Adrenal gland (tissue), 5 donors: ENCODE results near the gene DDAH2.

ENCODE experiments used
- CTCF ChIP-seq, 6 experiments: fragments of 450-650 bp in 4 of 6; fragments of 200-600 bp in 2 of 6; sonication (generic) in 1 of 6; IDR thresholded peaks; 1 replicate in 5 of 6; 2 replicates in 1 of 6; pipeline versions ENCODE4 v1.5.1 to v1.8.0; 2016 to 2021; ENCODE audit warnings: antibody characterized with exemption in 6 of 6, mild to moderate bottlenecking in 2 of 6, moderate library complexity in 1 of 6
- POLR2A ChIP-seq, 2 donors: fragments of 450-650 bp; IDR thresholded peaks; one replicate each; pipeline ENCODE4 v1.6.1; 2017; ENCODE audit warnings: antibody characterized with exemption in 2 of 2, mild to moderate bottlenecking in 2 of 2, moderate library complexity in 1 of 2
- donor health status: DM: no; HTN: no; CAD: no.

- TF ChIP-seq CTCF (IDR thresholded peaks at IDR 0.05) (no peak), POLR2A (IDR thresholded peaks at IDR 0.05) (no peak)
These were observed 46.8 kb upstream of the DDAH2 start for GRCh38 chr6:31775633-31776484.
